Measurements from ENCODE around the gene CCL17.
"Not testable (repeated sequence)": the region's sequence is repeated elsewhere in the genome, so short reads cannot be mapped to it uniquely, and the experiment has no call there.

DNA sequence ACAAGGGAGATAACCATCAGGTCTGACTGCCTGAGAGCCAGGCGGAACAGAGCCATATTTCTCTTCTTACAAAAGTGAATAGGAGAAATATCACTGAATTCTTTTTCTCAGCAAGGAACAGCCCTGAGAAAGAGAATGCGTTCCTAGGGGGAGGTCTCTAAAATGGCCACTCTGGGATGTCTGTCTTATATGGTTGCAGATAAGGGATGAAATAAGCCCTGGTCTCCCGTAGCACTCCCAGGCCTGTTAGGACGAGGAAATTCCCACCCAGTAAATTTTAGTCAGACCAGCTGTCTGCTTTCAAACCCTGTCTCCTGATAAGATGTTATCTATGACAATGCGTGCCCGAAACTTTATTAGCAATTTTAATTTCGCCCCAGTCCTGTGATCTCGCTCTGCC, 35.4 kb downstream of the CCL17 start:
- TF ChIP-seq, protein P1, sequence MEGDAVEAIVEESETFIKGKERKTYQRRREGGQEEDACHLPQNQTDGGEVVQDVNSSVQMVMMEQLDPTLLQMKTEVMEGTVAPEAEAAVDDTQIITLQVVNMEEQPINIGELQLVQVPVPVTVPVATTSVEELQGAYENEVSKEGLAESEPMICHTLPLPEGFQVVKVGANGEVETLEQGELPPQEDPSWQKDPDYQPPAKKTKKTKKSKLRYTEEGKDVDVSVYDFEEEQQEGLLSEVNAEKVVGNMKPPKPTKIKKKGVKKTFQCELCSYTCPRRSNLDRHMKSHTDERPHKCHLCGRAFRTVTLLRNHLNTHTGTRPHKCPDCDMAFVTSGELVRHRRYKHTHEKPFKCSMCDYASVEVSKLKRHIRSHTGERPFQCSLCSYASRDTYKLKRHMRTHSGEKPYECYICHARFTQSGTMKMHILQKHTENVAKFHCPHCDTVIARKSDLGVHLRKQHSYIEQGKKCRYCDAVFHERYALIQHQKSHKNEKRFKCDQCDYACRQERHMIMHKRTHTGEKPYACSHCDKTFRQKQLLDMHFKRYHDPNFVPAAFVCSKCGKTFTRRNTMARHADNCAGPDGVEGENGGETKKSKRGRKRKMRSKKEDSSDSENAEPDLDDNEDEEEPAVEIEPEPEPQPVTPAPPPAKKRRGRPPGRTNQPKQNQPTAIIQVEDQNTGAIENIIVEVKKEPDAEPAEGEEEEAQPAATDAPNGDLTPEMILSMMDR (IDR thresholded peaks at IDR 0.05): not testable (repeated sequence)
- not testable (repeated sequence) for TF ChIP-seq POLR2A (IDR thresholded peaks at IDR 0.05)
